ENCODE data around the gene TMEM178B. TPM values are rescaled to one million over a fixed set of nuclear protein-coding genes. Genes with fewer than 3 reads are reported as not detected.

The TMEM178B gene
- polyA plus RNA-seq, 1 of the 3 experiments (the other 2 are of a cell fraction), result 0.20 TPM

DNA sequence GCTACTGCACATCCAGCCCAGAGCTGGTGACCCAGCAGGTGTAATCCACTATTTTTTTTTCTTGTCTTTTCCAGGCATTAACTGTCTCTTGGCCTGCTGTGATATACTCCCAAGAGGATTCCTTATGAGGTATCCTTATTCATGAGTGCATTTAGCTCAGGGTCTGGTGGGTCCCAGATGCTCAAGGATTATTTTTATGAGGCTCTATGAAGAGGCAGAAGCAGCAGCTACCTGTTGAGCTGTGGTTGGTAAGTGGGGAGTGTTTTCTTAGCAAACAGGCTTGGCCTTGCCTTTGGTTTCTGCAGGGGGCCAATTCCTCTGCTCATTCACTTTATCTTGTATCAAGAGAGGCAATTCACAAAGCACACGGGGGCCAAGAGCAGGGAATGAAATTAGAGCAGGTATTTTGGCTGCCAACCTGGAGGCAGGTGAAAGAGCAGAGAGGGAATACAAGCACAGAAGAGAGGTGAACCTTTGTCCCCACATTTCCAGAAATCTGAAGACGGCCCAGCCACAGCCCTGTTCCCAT is 221.6 kb downstream of the TMEM178B start:
- ChIA-PET CTCF (interaction anchor here (1.1 kb wide), 1 partner anchor 18 kb away, joined by 3 read pairs; no protein-coding TSS in a partner anchor), POLR2A (no interaction called here)

DNA sequence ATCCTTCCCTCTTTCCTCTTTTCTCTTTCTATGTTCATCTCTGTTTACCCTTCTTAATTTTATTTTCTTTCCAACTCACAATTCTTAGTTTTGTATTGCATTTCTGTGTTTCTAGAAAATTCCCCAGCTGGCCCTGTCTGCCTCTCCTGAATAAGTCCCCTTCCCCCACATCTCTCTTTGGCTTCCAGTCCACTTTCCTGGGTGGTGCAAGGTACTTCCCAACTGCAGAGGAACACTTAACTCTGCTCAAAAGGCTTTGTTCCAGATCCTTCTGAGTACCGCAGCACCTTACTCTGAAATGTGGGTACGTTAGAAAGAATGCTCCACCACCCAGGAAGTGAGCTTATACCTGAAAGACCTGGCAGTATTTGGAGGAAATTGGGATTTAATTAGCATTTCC is 227.0 kb downstream of the TMEM178B start:
- H3K9me3 ChIP-seq, result peaks cover 15% of the 10 kb centered on the region; the same call in 1 of the 2 replicates
- no peaks in the 10 kb centered on the region for H3K9me2 ChIP-seq
- no peak overlapping the region for H2AFZ ChIP-seq (ENCODE audit: low read depth)
- H3K9ac ChIP-seq, result no peak overlapping the region
- ChIA-PET POLR2A (no interaction called here), CTCF (interaction anchor here (1.4 to 1.5 kb wide), 2 partner anchors 81 to 233 kb away, joined by 3 read pairs; no protein-coding TSS in a partner anchor)
- no peaks in the 10 kb centered on the region for H3K27me3 ChIP-seq (ENCODE audit: insufficient read depth)
- 53% methylated on average over 2 of the region's 2 CpGs for WGBS (ENCODE audit: low lambda C conversion rate)
- H3K4me2 ChIP-seq, result no peak overlapping the region
- H3F3A ChIP-seq (replicated peaks; ENCODE audit: insufficient read depth), result no peaks in the 10 kb centered on the region
- no peaks in the 10 kb centered on the region for H3K79me2 ChIP-seq (ENCODE audit: insufficient read depth)
- no peaks in the 10 kb centered on the region for H3K36me3 ChIP-seq (replicated peaks in 1 of 2; ENCODE audit: control insufficient read depth in 1 of 2, insufficient read depth in 2 of 2, low read length in 1 of 2)
- H3K27ac ChIP-seq (ENCODE audit: low read depth in 2 of 2, low read length in 1 of 2), result no peak overlapping the region
- no peaks in the 10 kb centered on the region for H4K20me1 ChIP-seq (ENCODE audit: insufficient read depth)
- DNase-seq, result no peak
- H3K4me1 ChIP-seq (ENCODE audit: control insufficient read depth in 1 of 2, insufficient read depth in 2 of 2, low read depth in 1 of 2, low read length in 1 of 2), result no peaks in the 10 kb centered on the region
- no peak overlapping the region for H3K4me3 ChIP-seq (ENCODE audit: low read depth in 2 of 2, low read length in 1 of 2)
- TF ChIP-seq POLR2AphosphoS5 (IDR thresholded peaks at IDR 0.05; ENCODE audit: low read depth, low read length) (no peak), MEF2A (IDR thresholded peaks at IDR 0.05; ENCODE audit: borderline replicate concordance, low read depth) (no peak), TCF12 (IDR thresholded peaks at IDR 0.05) (no peak), RCOR1 (IDR thresholded peaks at IDR 0.05; ENCODE audit: low read length) (no peak), FOXM1 (IDR thresholded peaks at IDR 0.05; ENCODE audit: low read depth) (no peak), ELF1 (IDR thresholded peaks at IDR 0.05) (no peak), EP300 (IDR thresholded peaks at IDR 0.05; ENCODE audit: borderline replicate concordance in 1 of 2, low read depth in 1 of 2, low read length in 1 of 2) (no peak), TAF1 (IDR thresholded peaks at IDR 0.05; ENCODE audit: borderline replicate concordance, low read depth, low read length) (no peak), FOSL2 (IDR thresholded peaks at IDR 0.05; ENCODE audit: borderline replicate concordance, low read depth) (no peak), EZH2phosphoT487 (IDR thresholded peaks at IDR 0.05; ENCODE audit: borderline replicate concordance, low read depth) (no peak), SIN3A (IDR thresholded peaks at IDR 0.05; ENCODE audit: borderline replicate concordance, low read depth, low read length) (no peak)
- TF ChIP-seq, protein P1, sequence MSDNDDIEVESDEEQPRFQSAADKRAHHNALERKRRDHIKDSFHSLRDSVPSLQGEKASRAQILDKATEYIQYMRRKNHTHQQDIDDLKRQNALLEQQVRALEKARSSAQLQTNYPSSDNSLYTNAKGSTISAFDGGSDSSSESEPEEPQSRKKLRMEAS (IDR thresholded peaks at IDR 0.05; ENCODE audit: low read depth), result no peak
- TF ChIP-seq, protein P2, sequence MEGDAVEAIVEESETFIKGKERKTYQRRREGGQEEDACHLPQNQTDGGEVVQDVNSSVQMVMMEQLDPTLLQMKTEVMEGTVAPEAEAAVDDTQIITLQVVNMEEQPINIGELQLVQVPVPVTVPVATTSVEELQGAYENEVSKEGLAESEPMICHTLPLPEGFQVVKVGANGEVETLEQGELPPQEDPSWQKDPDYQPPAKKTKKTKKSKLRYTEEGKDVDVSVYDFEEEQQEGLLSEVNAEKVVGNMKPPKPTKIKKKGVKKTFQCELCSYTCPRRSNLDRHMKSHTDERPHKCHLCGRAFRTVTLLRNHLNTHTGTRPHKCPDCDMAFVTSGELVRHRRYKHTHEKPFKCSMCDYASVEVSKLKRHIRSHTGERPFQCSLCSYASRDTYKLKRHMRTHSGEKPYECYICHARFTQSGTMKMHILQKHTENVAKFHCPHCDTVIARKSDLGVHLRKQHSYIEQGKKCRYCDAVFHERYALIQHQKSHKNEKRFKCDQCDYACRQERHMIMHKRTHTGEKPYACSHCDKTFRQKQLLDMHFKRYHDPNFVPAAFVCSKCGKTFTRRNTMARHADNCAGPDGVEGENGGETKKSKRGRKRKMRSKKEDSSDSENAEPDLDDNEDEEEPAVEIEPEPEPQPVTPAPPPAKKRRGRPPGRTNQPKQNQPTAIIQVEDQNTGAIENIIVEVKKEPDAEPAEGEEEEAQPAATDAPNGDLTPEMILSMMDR (IDR thresholded peaks at IDR 0.05), result no peak

More for the DNA sequence above, 221.6 kb downstream of the TMEM178B start:
- Histone ChIP-seq H3K36me3 (replicated peaks in 1 of 2; ENCODE audit: control insufficient read depth in 1 of 2, insufficient read depth in 2 of 2, low read length in 1 of 2) (no peaks in the 10 kb centered on the region), H3K4me3 (ENCODE audit: low read depth in 2 of 2, low read length in 1 of 2) (no peak overlapping the region), H3K27me3 (ENCODE audit: insufficient read depth) (no peaks in the 10 kb centered on the region), H4K20me1 (ENCODE audit: insufficient read depth) (no peaks in the 10 kb centered on the region), H3K9me3 (peaks cover 15% of the 10 kb centered on the region; the same call in 1 of the 2 replicates), H3K4me1 (ENCODE audit: control insufficient read depth in 1 of 2, insufficient read depth in 2 of 2, low read depth in 1 of 2, low read length in 1 of 2) (peaks cover 0 to 5% of the 10 kb centered on the region in 2 experiments; a peak in 1 of 4 replicates), H3K4me2 (no peak overlapping the region), H3F3A (replicated peaks; ENCODE audit: insufficient read depth) (no peaks in the 10 kb centered on the region), H3K9ac (no peak overlapping the region), H3K27ac (ENCODE audit: low read depth in 2 of 2, low read length in 1 of 2) (no peak overlapping the region), H3K9me2 (no peaks in the 10 kb centered on the region), H2AFZ (ENCODE audit: low read depth) (no peak overlapping the region), H3K79me2 (ENCODE audit: insufficient read depth) (no peaks in the 10 kb centered on the region)
- TF ChIP-seq, protein P3, sequence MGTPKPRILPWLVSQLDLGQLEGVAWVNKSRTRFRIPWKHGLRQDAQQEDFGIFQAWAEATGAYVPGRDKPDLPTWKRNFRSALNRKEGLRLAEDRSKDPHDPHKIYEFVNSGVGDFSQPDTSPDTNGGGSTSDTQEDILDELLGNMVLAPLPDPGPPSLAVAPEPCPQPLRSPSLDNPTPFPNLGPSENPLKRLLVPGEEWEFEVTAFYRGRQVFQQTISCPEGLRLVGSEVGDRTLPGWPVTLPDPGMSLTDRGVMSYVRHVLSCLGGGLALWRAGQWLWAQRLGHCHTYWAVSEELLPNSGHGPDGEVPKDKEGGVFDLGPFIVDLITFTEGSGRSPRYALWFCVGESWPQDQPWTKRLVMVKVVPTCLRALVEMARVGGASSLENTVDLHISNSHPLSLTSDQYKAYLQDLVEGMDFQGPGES (IDR thresholded peaks at IDR 0.05; ENCODE audit: low read depth, low read length), result no peak
- TF ChIP-seq, protein P2 (IDR thresholded peaks at IDR 0.05), result no peak
- TF ChIP-seq EZH2phosphoT487 (IDR thresholded peaks at IDR 0.05; ENCODE audit: borderline replicate concordance, low read depth) (no peak), TEAD4 (IDR thresholded peaks at IDR 0.05; ENCODE audit: borderline replicate concordance, insufficient read depth) (no peak), FOXJ3 (CRISPR knock-in tag; IDR thresholded peaks at IDR 0.05) (no peak), NFIC (IDR thresholded peaks at IDR 0.05; ENCODE audit: borderline replicate concordance) (no peak), RCOR1 (IDR thresholded peaks at IDR 0.05; ENCODE audit: low read length) (no peak), MXI1 (IDR thresholded peaks at IDR 0.05; ENCODE audit: low read depth, low read length) (no peak), RFX5 (IDR thresholded peaks at IDR 0.05; ENCODE audit: low read length) (no peak), RXRA (IDR thresholded peaks at IDR 0.05; ENCODE audit: borderline replicate concordance, low read depth) (no peak), FOXM1 (IDR thresholded peaks at IDR 0.05; ENCODE audit: low read depth) (no peak), CHD2 (IDR thresholded peaks at IDR 0.05; ENCODE audit: low read length, partially characterized antibody) (no peak), EP300 (IDR thresholded peaks at IDR 0.05; ENCODE audit: borderline replicate concordance in 1 of 2, low read depth in 1 of 2, low read length in 1 of 2) (no peak)
- DNase-seq, result no peak
- WGBS (ENCODE audit: low lambda C conversion rate), result 19% methylated on average over 2 of the region's 2 CpGs

Measured in SK-N-SH (cell line).